ENCODE measurements around the gene MAST2. TPM values are rescaled to one million over a fixed set of nuclear protein-coding genes. Genes with fewer than 3 reads are reported as not detected.
"Not testable (repeated sequence)": the region's sequence is repeated elsewhere in the genome, so short reads cannot be mapped to it uniquely, and the experiment has no call there.

The MAST2 gene
- total RNA-seq, 1 donor from 2014 or later = 34.2 TPM

DNA sequence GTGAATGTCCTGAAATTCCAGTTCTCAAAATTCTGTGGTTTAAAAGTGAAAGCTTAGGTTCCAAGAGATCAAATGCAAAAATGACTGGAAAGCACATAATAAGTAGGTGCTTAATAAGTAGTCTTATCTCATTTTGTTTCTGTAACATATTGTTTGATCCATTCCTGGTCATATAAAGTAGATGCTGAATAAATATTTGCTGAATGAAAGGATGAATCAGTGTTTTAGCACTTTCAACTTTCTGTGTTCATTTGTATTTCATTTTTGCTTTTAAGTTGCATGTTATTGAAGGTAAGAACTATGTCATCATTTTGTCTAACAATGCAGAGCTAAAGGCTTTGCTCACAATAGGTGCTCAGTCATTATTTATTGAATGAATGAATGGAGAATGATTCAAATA lies 6.3 kb downstream of the MAST2 start:
- no peak for DNase-seq (ENCODE audit: extremely low read depth, low read depth, low spot score)

DNA sequence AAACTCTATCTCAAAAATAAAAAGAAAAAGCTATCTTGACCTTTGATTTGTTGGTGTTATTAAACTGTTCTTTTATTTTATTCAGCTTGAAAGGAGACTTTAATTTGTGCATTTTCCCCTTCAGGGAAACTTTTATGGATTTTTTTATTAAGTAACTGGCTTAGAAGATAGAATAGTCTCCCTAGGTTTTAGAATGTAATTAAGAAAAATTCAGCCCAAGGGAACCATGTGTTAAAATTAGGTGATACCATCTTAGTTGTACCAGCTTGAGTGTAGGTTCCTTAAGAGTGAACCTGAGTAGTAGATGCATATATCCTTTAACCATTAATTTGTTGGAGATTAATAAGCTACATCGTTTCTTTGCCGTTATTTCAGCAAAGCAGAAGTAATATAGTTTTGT lies 11.4 kb downstream of the MAST2 start:
- no peak for DNase-seq (ENCODE audit: extremely low read depth, low read depth, low spot score)

DNA sequence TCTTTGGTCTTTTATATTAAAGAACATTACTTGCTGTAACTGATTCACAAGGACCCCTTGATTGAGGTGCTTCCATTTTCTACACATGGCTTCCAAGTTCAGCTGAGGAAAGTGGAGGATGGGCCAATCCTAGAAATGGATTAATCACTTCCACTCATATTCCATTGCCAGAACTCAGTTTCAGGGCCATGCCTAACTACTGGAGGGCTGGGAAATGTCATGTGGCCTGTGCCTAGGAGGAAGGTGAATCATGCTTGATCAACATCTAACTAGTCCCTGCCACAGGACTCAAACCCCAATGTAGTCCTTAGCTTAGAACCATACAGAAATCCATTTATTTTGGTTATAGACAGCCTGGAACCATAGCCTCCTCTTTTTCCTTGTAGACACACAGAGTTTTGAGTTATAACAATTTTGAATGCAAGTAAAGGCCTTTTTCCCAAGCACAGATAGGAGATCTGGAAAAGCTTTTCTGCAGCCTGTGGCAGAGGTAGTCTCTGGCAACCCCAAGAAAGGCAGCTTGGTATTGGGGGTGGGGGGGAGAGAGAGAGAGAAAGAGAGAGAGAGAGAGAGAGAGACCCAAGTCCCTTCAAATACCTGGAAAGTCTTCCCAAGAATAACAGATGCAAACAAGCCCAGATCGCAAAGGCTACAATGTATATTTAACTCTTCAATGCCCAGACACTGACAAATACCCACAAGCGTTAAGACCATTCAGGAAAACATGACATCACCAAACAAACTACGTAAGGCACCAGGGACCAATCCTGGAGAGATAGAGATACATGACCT lies 12.5 kb downstream of the MAST2 start:
- peak; percentile 37 for DNase-seq (ENCODE audit: extremely low read depth, low read depth, low spot score)

DNA sequence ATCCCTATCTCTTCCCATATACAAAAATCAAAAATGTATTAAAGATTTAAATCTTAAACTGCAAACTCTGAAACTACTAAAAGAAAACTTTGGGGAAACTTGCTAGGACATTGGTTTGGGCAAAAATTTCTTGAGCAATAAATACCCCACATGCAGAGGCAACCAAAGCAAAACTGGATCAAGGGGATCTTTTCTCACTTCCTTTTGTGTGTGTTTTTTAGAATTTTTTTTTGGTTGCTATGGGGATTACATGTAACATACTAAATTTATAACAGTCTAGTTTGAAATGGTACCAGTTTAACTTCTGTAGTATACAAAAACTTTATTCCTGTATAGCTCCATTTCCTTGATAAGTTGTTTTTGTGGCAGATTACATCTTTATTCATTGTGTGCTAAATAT lies 16.8 kb downstream of the MAST2 start:
- DNase-seq (ENCODE audit: extremely low read depth, low read depth, low spot score) = no peak

DNA sequence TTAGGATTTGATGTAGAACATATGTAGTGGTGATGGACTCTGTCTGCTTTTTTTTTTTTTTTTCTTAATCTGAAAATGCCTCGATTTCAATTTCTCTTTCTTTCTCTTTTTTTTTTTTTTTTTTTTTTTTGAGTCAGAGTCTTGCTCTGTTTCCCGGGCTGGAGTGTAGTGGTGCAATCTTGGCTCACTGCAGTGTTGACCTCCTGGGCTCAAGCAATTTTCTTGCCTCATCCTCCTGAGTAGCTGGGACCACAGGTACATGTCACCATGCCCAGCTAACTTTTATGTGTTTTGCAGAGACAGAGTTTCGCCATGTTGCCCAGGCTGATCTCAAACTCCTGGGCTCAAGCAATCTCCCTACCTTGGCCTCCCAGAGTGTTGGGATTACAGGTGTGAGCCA lies 17.4 kb downstream of the MAST2 start:
- no peak for DNase-seq (ENCODE audit: extremely low read depth, low read depth, low spot score)

DNA sequence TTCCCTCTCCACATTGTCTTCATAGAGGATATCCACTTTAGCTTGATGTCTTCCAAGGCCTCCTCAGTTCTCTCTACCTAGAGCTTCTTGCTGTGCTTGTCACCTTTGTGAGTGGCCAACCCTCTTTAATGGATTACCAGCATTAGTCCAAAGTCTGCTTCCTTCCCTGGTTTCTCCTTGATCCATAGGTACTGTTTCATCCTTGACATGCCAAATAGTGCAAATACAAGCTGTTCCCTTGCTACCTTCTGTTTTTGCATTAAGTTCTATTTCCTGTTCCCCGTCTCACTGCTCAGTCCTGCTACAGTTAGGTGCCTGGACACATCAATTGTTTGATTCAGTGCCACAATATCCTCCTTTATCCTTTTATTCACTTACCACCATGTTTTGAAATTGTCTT lies 19.2 kb downstream of the MAST2 start:
- no peak for DNase-seq (ENCODE audit: extremely low read depth, low read depth, low spot score)

DNA sequence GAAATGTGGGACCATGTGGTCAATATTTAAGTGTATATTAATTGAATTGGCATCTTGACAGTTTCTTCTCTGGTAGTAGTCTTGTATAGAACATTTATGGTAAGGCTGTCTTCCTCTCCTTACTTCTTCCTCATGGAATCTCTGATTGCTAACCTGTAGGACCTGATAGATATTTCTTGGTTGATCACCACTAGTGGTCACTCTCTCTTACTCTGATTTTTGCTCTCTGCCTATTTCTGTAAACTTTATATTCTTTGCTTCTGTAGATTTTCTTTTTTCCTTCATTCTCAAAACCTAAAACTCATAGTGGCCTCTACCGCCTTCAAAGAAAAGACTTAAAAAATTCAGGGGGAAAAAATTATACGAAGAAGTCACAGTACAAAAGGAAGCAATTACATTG lies 21.2 kb downstream of the MAST2 start:
- DNase-seq (ENCODE audit: extremely low read depth, low read depth, low spot score) = no peak

DNA sequence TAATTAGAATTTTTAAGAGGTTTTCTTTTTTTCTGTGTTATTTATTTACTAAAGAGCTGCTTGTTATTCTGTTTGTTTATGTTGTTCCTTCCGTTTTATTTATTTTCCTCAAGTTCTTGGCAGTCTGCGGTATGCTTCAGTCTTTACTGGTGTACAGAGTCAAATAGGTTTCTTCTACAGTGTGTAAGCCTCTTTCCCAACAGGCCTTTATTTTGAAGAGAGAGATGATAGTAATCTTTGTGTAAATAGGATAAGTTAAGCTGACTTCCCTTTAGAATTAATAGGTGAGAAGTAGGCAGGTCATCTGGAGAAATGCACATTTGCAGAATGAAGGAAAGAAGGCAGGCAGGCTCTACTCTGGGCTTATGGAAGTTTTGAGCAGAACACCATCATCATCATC lies 23.8 kb downstream of the MAST2 start:
- DNase-seq (ENCODE audit: extremely low read depth, low read depth, low spot score) = no peak

DNA sequence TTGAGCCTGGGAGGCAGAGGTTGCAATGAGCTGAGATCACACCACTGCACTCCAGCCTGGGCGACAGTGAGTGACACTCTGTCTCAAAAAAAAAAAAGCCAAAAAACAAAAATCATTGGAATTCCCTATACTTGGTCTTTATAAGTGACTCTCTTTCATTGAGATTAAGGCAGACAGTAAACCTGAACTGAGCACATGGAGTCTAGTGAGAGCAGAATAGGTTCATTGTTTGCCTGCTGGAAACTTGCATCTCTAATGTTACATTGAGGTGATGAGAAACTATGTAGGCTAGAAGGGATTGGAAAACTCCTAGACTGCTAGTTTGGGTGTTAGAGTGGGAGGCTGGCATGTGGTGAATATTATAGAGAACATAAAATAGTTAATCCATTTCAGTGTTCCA lies 25.4 kb downstream of the MAST2 start:
- DNase-seq (ENCODE audit: extremely low read depth, low read depth, low spot score) = no peak

DNA sequence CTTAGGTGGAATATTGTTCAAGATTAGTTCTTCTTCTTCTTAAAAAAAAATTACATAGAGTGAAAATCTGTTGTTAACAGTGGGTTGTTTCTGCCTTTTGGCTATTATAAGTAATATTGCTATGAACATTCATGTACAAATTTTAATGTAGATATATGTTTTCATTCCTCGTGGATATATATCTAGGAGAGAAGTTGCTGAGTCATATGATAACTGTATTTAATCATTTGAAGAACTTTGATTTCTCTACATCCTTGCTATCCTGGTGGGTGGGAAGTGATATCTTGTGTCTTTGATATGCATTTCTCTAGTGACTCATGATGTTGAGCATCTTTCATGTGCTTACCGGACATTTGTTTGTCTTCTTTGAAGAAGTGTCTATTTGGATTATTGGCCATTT lies 29.9 kb downstream of the MAST2 start:
- no peak for DNase-seq (ENCODE audit: extremely low read depth, low read depth, low spot score)

DNA sequence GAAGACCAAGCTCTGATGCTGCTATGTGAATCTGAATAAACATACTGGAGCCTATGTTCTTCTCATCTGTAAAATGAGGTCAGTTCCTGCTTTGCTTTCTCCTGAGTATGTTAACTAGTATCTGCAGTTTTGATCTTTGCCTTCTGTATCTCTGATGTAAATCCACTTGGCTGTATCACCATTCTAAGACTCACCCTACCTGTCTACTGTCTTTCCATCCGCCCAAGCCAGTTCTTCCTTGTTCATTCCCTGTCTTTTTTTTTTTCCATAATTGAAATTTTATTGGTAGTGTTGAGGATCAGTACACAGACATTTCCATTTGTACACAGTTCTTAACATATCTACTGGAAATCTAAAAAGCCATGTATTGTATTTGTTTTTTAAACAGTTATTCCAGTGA lies 31.3 kb downstream of the MAST2 start:
- DNase-seq (ENCODE audit: extremely low read depth, low read depth, low spot score) = no peak

DNA sequence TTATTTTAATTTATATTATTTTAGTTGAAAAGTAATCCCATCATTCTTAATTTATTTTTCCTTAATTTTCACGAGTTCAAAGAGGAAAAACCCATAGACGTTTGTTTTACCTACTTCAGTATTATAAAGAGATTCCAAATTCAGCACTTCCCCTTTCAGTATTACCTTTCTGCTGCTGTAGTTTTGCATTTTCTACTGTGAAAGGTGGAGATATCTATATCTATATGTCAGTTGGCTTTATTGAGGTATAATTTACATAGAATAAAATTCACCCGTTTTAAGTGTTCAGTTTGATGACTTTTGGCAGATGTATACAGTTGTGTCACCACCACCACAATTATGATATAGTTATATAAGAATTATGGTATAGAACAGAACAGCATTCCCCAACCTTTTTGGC lies 33.0 kb downstream of the MAST2 start:
- no peak for DNase-seq (ENCODE audit: extremely low read depth, low read depth, low spot score)

DNA sequence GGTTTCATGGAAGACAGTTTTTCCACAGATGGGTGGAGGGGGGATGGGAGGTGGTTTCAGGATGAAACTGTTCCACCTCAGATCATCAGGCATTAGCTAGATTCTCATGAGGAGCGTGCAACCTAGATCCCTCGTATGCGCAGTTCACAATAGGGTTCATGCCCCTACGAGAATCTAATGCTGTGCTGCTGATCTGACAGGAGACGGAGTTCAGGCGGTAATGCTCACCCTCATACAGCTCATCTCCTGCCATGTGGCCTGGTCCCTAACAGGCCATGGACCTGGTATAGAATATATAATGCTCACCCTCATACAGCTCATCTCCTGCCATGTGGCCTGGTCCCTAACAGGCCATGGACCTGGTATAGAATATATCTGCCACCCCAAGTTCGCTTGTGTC lies 33.4 kb downstream of the MAST2 start:
- not testable (repeated sequence) for DNase-seq (ENCODE audit: extremely low read depth, low read depth, low spot score)

DNA sequence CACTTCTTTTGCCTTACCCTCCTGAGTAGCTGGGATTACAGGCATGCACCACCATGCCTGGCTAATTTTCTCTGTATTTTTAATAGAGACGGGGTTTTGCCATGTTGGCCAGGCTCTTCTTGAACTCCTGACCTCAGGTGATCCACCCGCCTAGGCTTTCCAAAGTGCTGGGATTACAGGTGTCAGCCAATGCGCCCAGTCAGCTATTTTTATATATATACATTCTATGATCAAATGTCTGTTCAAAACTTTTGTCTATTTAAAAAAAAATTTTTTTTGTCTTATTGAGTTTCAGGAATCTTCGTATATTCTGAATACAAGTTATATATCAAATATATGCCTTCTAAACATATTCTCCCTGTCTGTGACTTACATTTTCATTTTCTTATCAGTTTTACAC lies 34.9 kb downstream of the MAST2 start:
- not testable (repeated sequence) for DNase-seq (ENCODE audit: extremely low read depth, low read depth, low spot score)

DNA sequence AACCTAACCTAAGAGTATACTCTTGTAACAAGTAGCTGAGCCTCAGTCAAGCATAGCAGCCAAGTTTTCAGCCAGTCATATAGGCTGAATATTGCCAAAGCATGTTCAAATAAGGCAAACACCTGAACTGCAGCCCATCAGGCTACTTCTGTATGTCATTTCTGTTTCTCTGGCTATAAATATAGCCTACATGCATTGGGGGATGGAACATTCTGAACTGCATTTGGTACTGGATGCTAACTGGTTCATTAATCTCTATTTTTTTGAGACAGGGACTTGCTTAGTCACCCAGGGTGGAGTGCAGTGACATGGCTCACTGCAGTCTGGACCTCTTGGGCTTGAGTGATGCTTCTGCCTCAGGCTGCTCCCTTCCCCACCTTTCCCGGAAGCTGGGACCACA lies 37.3 kb downstream of the MAST2 start:
- DNase-seq (ENCODE audit: extremely low read depth, low read depth, low spot score) = no peak

DNA sequence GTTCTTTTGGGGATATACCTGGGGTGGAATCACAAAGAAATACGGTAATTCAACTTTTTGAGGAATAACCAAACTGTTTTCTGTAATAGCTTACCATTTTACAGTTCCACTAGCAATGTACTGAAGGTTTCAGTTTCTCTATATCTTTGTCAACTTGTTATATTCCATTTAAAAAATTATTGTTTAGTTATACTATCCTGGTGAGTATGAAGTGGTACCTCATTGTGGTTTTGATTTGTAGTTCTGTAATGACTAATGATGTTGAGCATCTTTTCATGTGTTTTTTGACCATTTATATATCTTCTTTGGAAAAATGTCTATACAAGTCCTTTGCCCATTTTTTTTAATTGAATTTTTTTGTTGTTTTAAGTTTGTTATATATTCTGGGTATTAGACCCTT lies 39.4 kb downstream of the MAST2 start:
- no peak for DNase-seq (ENCODE audit: extremely low read depth, low read depth, low spot score)

DNA sequence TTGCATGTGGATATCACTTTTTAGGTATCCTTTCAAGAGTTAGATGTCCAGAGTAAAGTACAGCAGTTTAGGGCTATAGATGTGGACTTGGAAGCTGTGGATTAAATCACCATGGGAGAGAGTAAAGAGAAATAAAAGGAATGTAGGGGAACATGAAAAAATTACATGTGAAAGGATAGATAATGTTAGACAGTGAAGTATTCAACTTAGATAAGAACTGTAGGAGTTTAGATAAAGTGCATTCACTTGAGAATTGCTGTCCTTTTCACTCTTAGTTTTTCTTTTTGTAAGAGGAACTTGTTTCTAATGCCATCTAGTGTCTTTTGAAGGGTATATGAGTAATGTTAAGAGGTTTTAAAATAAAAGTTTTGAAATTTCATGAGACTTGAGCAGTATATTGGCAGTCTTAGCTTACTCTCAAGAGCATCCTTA lies 40.1 kb downstream of the MAST2 start:
- DNase-seq (ENCODE audit: extremely low read depth, low read depth, low spot score) = no peak

DNA sequence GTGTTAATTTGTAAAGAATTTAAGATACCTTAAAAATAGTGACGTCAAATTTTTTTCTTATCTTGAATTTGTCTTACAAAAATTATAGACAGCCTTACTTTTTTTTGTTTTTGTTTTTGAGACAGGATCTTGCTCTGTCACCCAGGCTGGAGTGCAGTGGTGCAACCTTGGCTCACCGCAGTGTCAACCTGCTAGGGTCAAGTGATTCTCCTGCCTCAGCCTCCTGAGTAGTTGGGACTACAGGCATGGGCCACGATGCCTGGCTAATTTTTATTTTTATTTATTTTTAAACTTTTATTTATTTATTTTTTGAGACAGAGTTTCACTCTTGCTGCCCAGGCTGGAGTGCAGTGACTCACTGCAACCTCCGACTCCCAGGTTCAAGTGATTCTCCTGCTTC lies 40.6 kb downstream of the MAST2 start:
- DNase-seq (ENCODE audit: extremely low read depth, low read depth, low spot score) = not testable (repeated sequence)

DNA sequence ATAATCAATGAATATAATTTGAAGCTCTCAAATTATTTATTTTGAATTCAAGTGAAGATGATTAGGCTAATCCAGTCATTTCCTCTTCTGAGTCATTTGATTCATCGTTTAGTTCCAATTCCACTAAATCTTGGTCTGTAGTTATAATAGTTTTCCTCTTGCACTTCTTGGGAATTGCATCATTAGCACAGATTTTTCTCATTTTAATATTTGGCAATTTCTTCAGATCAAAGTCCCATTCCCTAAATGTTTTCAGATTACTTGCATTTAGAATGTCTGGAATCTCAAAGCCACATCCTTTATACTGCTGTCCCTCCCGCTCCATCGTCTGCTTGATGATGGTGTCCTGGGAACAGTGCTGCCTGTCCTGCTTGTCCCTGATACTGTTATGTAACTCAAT lies 43.5 kb downstream of the MAST2 start:
- no peak for DNase-seq (ENCODE audit: extremely low read depth, low read depth, low spot score)

DNA sequence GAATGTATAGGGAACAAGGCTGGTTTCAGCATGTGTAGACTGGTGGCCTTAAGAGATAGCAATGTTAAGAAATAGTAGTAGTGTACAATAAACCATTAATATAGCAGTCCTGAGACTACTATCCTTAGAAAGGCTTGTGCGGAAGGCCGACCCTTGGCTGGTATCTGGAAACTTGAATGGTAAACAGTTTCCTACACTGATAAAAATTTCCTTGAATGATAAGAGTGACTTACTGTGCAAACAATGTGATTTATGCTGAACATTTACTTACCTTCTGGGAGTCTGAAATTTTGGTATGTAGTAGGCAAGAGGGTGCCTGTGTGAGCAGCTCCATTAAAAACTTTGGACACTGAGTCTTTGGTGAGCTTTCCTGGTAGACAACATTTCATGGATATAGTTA lies 44.7 kb downstream of the MAST2 start:
- DNase-seq (ENCODE audit: extremely low read depth, low read depth, low spot score) = no peak

DNA sequence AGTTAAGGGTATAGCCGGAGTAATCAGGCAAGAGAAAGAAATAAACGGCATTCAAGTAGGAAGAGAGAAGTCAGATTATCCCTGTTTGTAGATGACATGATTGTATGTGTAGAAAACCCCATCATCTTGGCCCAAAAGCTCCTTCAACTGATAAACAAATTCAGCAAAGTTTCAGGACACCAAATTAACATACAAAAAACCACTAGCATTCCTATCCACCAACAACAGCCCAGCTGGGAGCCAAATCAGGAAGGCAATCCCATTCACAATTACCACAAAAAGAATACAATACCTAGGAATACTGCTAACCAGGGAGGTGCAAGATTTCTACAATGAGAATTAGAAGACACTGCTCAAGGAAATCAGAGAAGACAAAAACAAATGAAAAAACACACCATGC lies 45.3 kb downstream of the MAST2 start:
- DNase-seq (ENCODE audit: extremely low read depth, low read depth, low spot score) = no peak

DNA sequence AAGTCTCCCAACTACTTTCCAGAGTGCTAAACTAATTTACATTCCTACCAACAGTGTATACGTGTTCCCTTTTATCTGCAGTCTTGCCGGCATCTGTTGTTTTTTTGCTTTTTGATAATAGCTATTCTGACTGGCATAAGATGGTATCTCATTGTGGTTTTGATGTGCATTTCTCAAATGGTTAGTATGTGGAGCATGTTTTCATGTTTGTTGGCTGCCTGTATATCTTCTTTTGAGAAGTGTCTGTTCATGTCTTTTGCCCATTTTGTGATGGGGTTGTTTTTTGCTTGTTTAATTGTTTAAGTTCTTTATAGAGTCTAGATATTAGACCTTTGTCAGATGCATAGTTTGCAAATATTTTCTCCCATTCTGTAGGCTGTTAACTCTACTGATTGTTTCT lies 46.6 kb downstream of the MAST2 start:
- DNase-seq (ENCODE audit: extremely low read depth, low read depth, low spot score) = no peak

DNA sequence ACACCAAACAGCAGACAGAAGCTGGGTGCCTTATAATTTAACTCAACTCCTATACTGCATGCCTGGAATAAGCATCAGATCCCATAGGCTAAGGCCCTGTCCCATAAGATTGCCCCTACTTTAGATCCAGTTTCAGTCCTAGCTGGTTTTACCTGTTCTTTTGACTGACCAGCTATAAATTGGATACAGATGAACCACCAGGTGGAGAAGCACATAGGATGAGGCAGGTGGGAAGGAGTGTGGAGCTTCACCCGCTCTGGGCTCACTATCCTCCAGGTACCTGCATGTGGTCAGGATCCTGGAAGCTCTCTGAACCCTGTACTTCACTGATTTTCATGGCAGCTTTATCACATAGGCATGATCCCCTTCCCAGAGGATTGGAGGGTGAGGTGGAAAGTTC lies 51.3 kb downstream of the MAST2 start:
- no peak for DNase-seq (ENCODE audit: extremely low read depth, low read depth, low spot score)
